Muscle of arm (tissue), 14 donors: ENCODE measurements around the gene MS4A5. TPM values are rescaled to one million over a fixed set of nuclear protein-coding genes. Genes with fewer than 3 reads are reported as not detected.
"Not testable (repeated sequence)": the region's sequence is repeated elsewhere in the genome, so short reads cannot be mapped to it uniquely, and the experiment has no call there.

ENCODE experiments used
- DNase-seq: peaks from one replicate; pipeline ENCODE4 v3.0.0-alpha.2; 2013
- long read RNA-seq, 11 donors: transcript quantifications; one replicate each; lab custom pipeline, GENCODE V29; 2026
- polyA plus RNA-seq, 12 donors: library from polyadenylated mRNA; unstranded; fragments of 120-200 nt; gene quantifications; one replicate each; pipeline ENCODE4 v1.2.1, GENCODE V29; 2013; ENCODE audit not compliant: insufficient read length in 12 of 12

MS4A5 gene
- polyA plus RNA-seq: not detected
- long read RNA-seq, donor 1: 0 reads
- long read RNA-seq, donor 2: 0 reads
- long read RNA-seq, donor 3: 0 reads
- long read RNA-seq, donor 4: 0 reads
- long read RNA-seq, donor 5: 0 reads
- long read RNA-seq, donor 6: 0 reads
- long read RNA-seq, donor 7: 0 reads
- long read RNA-seq, donor 8: 0 reads
- long read RNA-seq, donor 9: 0 reads
- long read RNA-seq, donor 10: 0 reads
- long read RNA-seq, donor 11: 0 reads

GRCh38 chr11:60429272-60429671 lies at the start of gene MS4A5:
Gene MS4A5, plus strand, starts transcription at chr11:60429572. Its CDS starts 103 bp downstream, at chr11:60429675.
- no peak for DNase-seq

- DNase-seq: no peak
Observed at GRCh38 chr11:60389279-60389910, 40.0 kb upstream of the MS4A5 start.

DNA sequence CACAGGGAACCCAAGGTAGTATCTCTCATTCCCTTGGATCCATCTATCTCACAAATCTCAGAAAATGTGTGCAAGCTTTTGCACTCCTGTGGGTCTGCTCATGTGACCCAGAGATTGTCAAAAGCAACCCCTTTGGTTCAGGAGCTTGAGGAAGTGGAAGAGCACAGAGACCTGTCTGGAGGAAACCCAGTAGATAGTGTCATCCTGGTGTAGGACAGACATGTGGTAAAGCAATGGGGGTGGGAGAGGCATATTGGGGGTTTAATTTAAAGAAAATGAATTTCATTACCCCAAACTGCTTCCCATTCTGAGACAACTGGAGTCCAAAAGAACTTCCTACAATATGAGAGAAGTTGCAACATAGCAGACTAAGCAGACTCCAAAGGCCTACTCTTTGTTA lies 39.0 kb upstream of the MS4A5 start:
- no peak for DNase-seq

DNA sequence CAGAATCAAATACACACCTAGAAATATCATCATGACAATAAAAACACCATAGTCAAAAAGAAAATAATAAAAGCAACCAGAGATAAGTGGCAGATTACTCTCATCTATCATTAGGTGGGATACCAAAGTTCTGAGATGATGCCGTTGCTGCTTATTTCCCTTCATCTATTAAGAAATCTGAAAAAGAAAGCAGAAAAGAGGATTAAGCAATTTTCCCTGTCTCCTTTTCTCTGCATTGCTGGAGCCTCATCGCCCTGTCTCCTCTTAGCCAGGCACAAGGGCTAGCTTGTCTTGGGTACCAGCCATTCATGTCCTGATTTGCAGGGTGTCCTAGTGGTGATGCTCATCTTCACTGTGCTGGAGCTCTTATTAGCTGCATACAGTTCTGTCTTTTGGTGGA lies 37.0 kb upstream of the MS4A5 start:
- no peak for DNase-seq

DNA sequence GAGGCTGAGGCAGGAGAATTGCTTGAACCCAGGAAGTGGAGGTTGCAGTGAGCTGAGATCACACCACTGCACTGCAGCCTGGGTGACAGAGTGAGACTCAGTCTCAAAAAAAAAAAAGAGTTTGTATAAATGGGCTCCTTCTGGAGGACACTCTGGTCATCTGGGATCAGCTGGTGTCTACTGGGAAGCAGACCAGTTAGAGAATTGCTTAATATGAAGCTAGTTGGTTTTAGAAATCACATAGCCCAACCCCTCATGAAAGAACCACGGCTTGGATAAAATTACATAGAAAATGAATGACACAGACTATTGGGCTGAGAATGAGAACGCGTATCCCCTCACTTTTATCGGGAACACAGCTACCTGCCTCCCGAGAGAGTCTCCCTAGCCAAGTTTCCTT lies 36.4 kb upstream of the MS4A5 start:
- no peak for DNase-seq

GRCh38 chr11:60394666-60395380 lies 34.5 kb upstream of the MS4A5 start:
- DNase-seq: no peak

GRCh38 chr11:60396382-60396781 lies 33.0 kb upstream of the MS4A5 start, which contains the start of gene MS4A14:
Gene MS4A14, plus strand, starts transcription at chr11:60396459. Its CDS starts 120 bp downstream, at chr11:60396579.
- no peak for DNase-seq

- DNase-seq: no peak
Observed at GRCh38 chr11:60396799-60397198, 32.6 kb upstream of the MS4A5 start.

GRCh38 chr11:60420015-60420414 lies 9.4 kb upstream of the MS4A5 start:
- no peak for DNase-seq

GRCh38 chr11:60422609-60423008 lies 6.8 kb upstream of the MS4A5 start:
- no peak for DNase-seq

DNA sequence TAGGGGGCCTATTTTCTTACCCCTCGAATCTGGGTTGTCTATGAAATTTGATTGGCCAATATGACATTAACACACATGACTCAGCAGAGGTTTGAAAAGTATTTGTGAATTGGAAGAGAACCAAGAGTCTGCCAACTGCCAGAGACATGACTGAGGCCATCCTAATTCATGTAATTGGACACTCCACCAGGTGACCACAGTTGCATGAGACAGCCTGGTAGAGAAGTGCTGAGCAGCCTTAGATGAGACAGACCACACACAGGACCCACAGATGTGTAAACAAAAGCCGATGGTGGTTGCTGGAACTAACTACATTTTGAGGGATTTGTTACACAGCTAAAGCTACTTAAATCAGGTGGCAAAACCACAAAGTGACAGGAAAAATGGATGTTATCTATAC lies 855 bp upstream of the MS4A5 start:
- no peak for DNase-seq

- no peak for DNase-seq
Observed at GRCh38 chr11:60431251-60431650, 1.9 kb downstream of the MS4A5 start.

GRCh38 chr11:60433401-60433800 lies 4.0 kb downstream of the MS4A5 start:
- no peak for DNase-seq

GRCh38 chr11:60447070-60447469 lies 17.7 kb downstream of the MS4A5 start:
- DNase-seq: no peak

- no peak for DNase-seq
Observed at GRCh38 chr11:60447846-60448245, 18.5 kb downstream of the MS4A5 start.

DNA sequence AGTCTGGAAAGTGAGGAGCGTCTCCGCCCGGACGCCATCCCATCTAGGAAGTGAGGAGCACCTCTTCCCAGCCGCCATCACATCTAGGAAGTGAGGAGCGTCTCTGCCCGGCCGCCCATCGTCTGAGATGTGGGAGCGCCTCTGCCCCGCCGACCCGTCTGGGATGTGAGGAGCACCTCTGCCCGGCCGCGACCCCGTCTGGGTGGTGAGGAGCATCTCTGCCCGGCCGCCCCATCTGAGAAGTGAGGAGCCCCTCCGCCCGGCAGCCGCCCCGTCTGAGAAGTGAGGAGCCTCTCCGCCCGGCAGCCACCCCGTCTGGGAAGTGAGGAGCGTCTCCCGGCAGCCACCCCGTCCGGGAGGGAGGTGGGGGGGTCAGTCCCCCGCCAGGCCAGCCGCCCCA lies 21.8 kb downstream of the MS4A5 start:
- DNase-seq: not testable (repeated sequence)

DNA sequence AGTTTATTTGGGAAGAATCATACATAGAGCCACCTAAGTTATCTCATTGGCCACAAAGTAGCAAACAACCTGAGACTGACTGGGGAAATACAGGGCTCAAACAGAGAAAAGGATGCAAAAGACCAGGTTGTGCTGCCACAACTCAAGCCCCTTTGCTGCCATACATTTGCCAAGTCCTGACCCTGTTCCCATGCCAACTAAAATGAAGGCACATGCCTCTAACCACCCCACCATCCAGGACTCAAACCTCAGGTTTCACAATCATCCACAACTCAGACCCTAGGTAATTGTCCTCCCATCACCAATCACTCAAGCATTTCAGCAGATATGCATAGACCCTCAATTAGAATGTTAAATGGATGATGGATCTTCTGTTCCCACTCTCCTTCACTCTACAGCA lies 24.8 kb downstream of the MS4A5 start:
- no peak for DNase-seq

DNA sequence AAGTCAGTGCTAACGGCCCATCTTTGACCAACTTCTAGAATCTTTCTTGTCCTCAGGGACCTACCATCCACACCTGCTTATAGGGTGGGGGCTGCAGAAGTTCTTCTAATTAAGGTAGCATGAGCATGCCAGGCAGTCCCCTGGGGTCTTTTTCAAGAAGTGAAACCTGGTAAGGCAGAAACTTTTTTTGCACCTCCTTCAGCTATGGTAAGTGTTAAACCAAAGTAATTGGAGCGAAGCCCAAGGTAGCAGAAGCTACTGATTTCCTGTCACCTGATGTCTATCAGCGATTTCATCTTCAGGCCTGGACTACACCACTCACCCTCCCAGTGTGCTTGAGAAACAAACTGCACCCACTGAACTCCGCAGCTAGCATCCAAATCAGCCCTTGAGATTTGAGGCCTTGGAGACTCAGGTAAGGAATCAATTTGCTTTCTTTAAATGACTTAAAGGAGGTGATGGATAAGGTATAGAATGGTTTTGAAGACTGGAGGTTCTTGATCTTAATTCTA lies 26.2 kb downstream of the MS4A5 start, which contains the start of gene MS4A1:
TSS of gene MS4A1 (plus strand) at position 317 of the 512 bp plus-strand sequence. CDS start 6,528 bp downstream, outside the sequence.
- no peak for DNase-seq

DNA sequence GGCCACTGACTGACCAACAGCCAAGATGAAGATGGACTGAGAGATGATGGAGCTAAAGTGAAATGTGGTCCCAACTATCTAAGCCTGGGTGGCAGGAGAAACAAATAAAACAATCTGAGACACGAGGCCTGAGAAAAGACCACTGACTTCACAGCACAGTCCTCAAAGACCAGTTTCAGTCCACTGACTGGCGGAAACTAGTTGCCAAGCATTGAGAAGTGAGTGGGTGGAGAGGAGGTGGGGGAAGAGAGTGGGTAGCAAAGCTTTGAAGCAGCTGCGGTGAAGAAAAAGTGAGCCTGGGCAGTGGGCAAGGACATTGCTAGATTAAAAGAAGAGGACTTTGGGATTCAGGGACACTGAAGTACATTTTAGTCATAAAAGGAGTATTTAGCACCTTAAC lies 28.2 kb downstream of the MS4A5 start:
- no peak for DNase-seq

DNA sequence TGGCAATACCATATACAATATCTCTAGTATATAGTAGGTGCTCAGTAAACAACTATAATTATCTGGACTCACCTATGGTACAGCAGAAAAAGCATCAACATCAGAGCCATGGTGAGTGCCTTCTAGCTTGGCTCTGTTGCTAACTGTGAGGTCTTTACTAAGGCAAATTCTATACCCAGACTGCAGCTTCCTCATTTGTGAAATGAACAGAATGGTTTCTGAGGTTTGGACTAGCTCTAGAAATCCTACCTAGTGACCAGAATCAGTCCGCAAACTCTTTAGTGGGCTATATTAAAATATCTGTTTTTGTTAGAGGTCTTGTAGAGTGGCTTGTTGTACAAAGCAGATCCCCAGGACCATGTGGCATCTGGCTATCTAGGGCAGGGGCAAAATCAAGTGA lies 30.0 kb downstream of the MS4A5 start:
- no peak for DNase-seq

DNA sequence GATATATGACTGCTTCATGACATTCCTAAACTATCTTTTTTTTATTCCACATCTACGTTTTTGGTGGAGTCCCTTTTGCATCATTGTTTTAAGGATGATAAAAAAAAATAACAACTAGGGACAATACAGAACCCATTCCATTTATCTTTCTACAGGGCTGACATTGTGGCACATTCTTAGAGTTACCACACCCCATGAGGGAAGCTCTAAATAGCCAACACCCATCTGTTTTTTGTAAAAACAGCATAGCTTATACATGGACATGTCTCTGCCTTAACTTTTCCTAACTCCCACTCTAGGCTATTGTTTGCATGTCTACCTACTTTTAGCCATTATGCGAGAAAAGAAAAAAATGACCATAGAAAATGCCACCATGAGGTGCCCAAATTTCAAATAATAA lies 39.5 kb downstream of the MS4A5 start:
- no peak for DNase-seq

DNA sequence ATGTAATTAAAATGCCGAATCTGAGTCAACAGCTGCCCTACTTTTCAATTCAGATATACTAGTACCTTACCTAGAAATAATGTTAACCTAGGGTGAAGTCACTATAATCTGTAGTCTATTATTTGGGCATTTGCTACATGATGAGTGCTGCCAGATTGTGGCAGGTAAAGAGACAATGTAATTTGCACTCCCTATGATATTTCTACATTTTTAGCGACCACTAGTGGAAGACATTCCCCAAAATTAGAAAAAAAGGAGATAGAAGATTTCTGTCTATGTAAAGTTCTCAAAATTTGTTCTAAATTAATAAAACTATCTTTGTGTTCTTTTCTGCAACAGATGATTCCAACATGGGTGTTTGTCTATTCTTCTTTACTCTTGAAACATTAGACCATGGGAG lies 40.4 kb downstream of the MS4A5 start:
- DNase-seq: no peak

GRCh38 chr11:60477035-60477445 lies 47.7 kb downstream of the MS4A5 start:
- DNase-seq: no peak
